Panc1 (cell line): Measurements from ENCODE around the gene NPR3. TPM values are rescaled to one million over a fixed set of nuclear protein-coding genes. Genes with fewer than 3 reads are reported as not detected.

ENCODE experiments used
- ATAC-seq: fragments of 200-7000 bp; cut with Tn5 transposase; 2 replicates; pipeline ENCODE4 v1.9.1; 2020; ENCODE audit warnings: mild to moderate bottlenecking, moderate library complexity
- BruUV-seq: library from RNA; stranded (reverse); fragments of 400-500 nt; replicated peaks from 2 replicates; lab custom pipeline; 2021; lab: Mats Ljungman, UMichigan
- CTCF ChIA-PET: fragments of 300-600 bp; sonication (Branson Sonifier 250); formaldehyde crosslinking; loops from one replicate; lab custom pipeline; 2022; ENCODE audit warnings: antibody characterized with exemption; lab: Charles Lee
- POLR2A ChIA-PET: fragments of 300-600 bp; sonication (Branson Sonifier 250); formaldehyde crosslinking; loops from one replicate; lab custom pipeline; 2022; ENCODE audit warnings: antibody characterized with exemption; lab: Charles Lee
- DNase-seq: peaks from one replicate; pipeline ENCODE4 v3.0.0-alpha.2; 2010; ENCODE audit warnings: low read depth, low spot score
- H3K27ac ChIP-seq: 2 replicates; pipeline ENCODE4 v1.5.1; 2011; ENCODE audit warnings: mild to moderate bottlenecking, low read length, inconsistent platforms
- H3K27me3 ChIP-seq: fragments of 200-500 bp; sonication (Bioruptor generic); 2 replicates; pipeline ENCODE4 v1.6.0; 2014; ENCODE audit warnings: low read length, inconsistent platforms; ENCODE audit not compliant: control insufficient read depth, insufficient read depth
- H3K36me3 ChIP-seq: fragments of 200-500 bp; sonication (Bioruptor generic); 2 replicates; pipeline ENCODE4 v1.5.1; 2014; ENCODE audit warnings: inconsistent platforms, mild to moderate bottlenecking, low read length, moderate library complexity; ENCODE audit not compliant: control insufficient read depth, insufficient read depth
- H3K4me1 ChIP-seq: 2 replicates; pipeline ENCODE4 v1.5.1; 2011; ENCODE audit warnings: inconsistent platforms, mild to moderate bottlenecking, low read length, moderate library complexity; ENCODE audit not compliant: control insufficient read depth, insufficient read depth
- H3K4me3 ChIP-seq, 2 experiments: 2 replicates each; pipeline ENCODE4 v1.5.1; 2011 to 2012; ENCODE audit warnings: low read depth in 2 of 2, low read length in 2 of 2, mild to moderate bottlenecking in 2 of 2, inconsistent platforms in 1 of 2, moderate library complexity in 1 of 2
- H3K9me3 ChIP-seq: fragments of 200-500 bp; sonication (Bioruptor generic); 2 replicates; pipeline ENCODE4 v1.5.1; 2014; ENCODE audit warnings: low read depth, mild to moderate bottlenecking, inconsistent platforms, low read length, moderate library complexity; ENCODE audit not compliant: control insufficient read depth, insufficient read depth
- CTCF ChIP-seq: fragments of 450-650 bp; IDR thresholded peaks from 2 replicates; pipeline ENCODE4 v1.5.1; 2017; ENCODE audit warnings: mild to moderate bottlenecking
- POLR2AphosphoS5 ChIP-seq: IDR thresholded peaks from 2 replicates; pipeline ENCODE4 v1.6.1; 2012; ENCODE audit warnings: mild to moderate bottlenecking, low read depth, low read length, moderate library complexity
- REST ChIP-seq, 2 experiments: IDR thresholded peaks; 2 replicates each; pipeline ENCODE4 v1.6.1; 2011 to 2012; ENCODE audit warnings: low read depth in 2 of 2, control low read depth in 1 of 2, low read length in 1 of 2, mild to moderate bottlenecking in 1 of 2, moderate library complexity in 1 of 2; ENCODE audit not compliant: insufficient read depth in 1 of 2
- SIN3A ChIP-seq: IDR thresholded peaks from 2 replicates; pipeline ENCODE4 v1.6.1; 2012; ENCODE audit warnings: low read depth, mild to moderate bottlenecking, low read length, moderate library complexity, borderline replicate concordance; ENCODE audit not compliant: insufficient read depth
- TCF7L2 ChIP-seq: IDR thresholded peaks from 2 replicates; pipeline ENCODE4 v1.6.1; 2011; ENCODE audit warnings: mild to moderate bottlenecking, low read depth, low read length, inconsistent platforms
- in situ Hi-C: cut with HindIII; loops from 2 replicates; pipeline ENCODE4 v1.10.0; 2016; ENCODE audit warnings: low sequenced_read_pairs, low pct_unique_long_range_greater_than_20kb
- intact Hi-C: fragments of 100-400 bp; cut with micrococcal nuclease; formaldehyde crosslinking; loops from one replicate; pipeline ENCODE4 v1.10.0; 2022; ENCODE audit not compliant: unreplicated experiment
- total RNA-seq: library from RNA; stranded (reverse); gene quantifications from one replicate; pipeline ENCODE4 v1.2.1, GENCODE V29; 2021; ENCODE audit not compliant: unreplicated experiment

NPR3 gene
- total RNA-seq, 1 experiment from 2014 or later, result 0.10 TPM

GRCh38 chr5:32777733-32778132, 66.6 kb downstream of the NPR3 start:
- BruUV-seq, result no TSS peak
- intact Hi-C loops, result no loop called here
- Histone ChIP-seq H3K27me3 (no peaks in the 10 kb centered on the region), H3K36me3 (no peaks in the 10 kb centered on the region), H3K4me3 (no peak overlapping the region), H3K27ac (no peak overlapping the region), H3K9me3 (no peaks in the 10 kb centered on the region), H3K4me1 (no peaks in the 10 kb centered on the region)
- DNase-seq, result no peak
- ChIA-PET POLR2A (interaction anchor here (0.7 kb wide), 1 partner anchor 403 kb away, joined by 3 read pairs; no protein-coding TSS in a partner anchor), CTCF (no interaction called here)
- TF ChIP-seq REST (IDR thresholded peaks at IDR 0.05; ENCODE audit: insufficient read depth in 1 of 2, low read depth in 2 of 2, low read length in 1 of 2) (no peak), TCF7L2 (no peak), SIN3A (no peak), POLR2AphosphoS5 (no peak), CTCF (no peak)
- in situ Hi-C loops, result no loop called here
- ATAC-seq, result no peak

DNA sequence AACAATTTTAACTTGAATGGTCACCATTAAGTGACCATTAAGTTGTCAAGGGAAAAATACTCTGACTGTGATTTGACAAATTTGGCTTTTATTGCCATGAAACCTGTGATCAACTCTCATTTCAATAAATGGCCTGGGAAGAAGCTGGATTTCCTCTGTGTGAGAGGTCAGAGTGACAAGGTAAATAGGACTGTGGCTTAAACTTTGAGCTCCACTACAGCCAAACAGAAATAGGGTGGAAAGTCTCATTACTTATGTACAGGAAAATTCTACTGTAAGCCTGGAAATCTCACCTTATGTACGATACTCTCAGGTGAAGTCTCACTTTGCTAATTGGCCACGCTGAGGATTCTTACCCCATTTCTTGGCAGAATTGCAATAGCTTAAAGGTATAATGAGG, 67.3 kb downstream of the NPR3 start:
- in situ Hi-C loops, result no loop called here
- H3K27me3 ChIP-seq, result no peaks in the 10 kb centered on the region
- H3K36me3 ChIP-seq, result no peaks in the 10 kb centered on the region
- ChIA-PET POLR2A (no interaction called here), CTCF (no interaction called here)
- no peaks in the 10 kb centered on the region for H3K9me3 ChIP-seq
- no TSS peak for BruUV-seq
- no peak for TF ChIP-seq CTCF
- TF ChIP-seq TCF7L2, result no peak
- no peak for TF ChIP-seq REST (IDR thresholded peaks at IDR 0.05; ENCODE audit: insufficient read depth in 1 of 2, low read depth in 2 of 2, low read length in 1 of 2)
- no peak for TF ChIP-seq POLR2AphosphoS5
- no peak for TF ChIP-seq SIN3A
- H3K4me3 ChIP-seq, result no peak overlapping the region
- DNase-seq, result no peak
- intact Hi-C loops, result no loop called here
- H3K27ac ChIP-seq, result no peak overlapping the region
- ATAC-seq, result no peak
- H3K4me1 ChIP-seq, result no peaks in the 10 kb centered on the region
